Neuronal stem cell (in vitro differentiated cells): ENCODE measurements around the gene POC1A.

Experiments
- DNase-seq: peaks from one replicate; pipeline ENCODE4 v3.0.0-alpha.2; 2013; ENCODE audit warnings: low spot score
- H2AFZ ChIP-seq: one replicate; pipeline ENCODE4 v1.6.1; 2013; ENCODE audit warnings: mild to moderate bottlenecking, low read length, inconsistent platforms
- H2AK5ac ChIP-seq: 2 replicates; pipeline ENCODE4 v1.6.1; 2013; ENCODE audit warnings: low read depth, mild to moderate bottlenecking, inconsistent platforms, low read length, moderate library complexity, mixed read lengths
- H2BK120ac ChIP-seq: 2 replicates; pipeline ENCODE4 v1.6.1; 2013; ENCODE audit warnings: low read depth, mild to moderate bottlenecking, inconsistent platforms, low read length, moderate library complexity, mixed read lengths
- H2BK12ac ChIP-seq: one replicate; pipeline ENCODE4 v1.6.1; 2013; ENCODE audit warnings: low read length, inconsistent platforms
- H2BK15ac ChIP-seq: 2 replicates; pipeline ENCODE4 v1.6.1; 2013; ENCODE audit warnings: mild to moderate bottlenecking, low read length, inconsistent platforms, mixed read lengths
- H2BK5ac ChIP-seq: one replicate; pipeline ENCODE4 v1.6.1; 2013; ENCODE audit warnings: inconsistent platforms, mild to moderate bottlenecking, low read length, moderate library complexity
- H3K14ac ChIP-seq: one replicate; pipeline ENCODE4 v1.6.1; 2013; ENCODE audit warnings: low read length, inconsistent platforms
- H3K18ac ChIP-seq: 2 replicates; pipeline ENCODE4 v1.6.1; 2013; ENCODE audit warnings: low read length, inconsistent platforms
- H3K23ac ChIP-seq: 2 replicates; pipeline ENCODE4 v1.6.1; 2013; ENCODE audit warnings: low read depth, mild to moderate bottlenecking, mixed read lengths, low read length, inconsistent platforms; ENCODE audit not compliant: poor library complexity
- H3K27ac ChIP-seq: replicated peaks from 3 replicates; pipeline ENCODE4 v1.5.1; 2013; ENCODE audit warnings: low read length, inconsistent platforms
- H3K27me3 ChIP-seq, 3 experiments: 2 replicates each; pipeline ENCODE4 v1.6.1; 2013; ENCODE audit warnings: low read length in 3 of 3, mild to moderate bottlenecking in 2 of 3, inconsistent platforms in 1 of 3, low read depth in 1 of 3, mixed read lengths in 1 of 3, moderate library complexity in 1 of 3; ENCODE audit not compliant: control insufficient read depth in 3 of 3, insufficient read depth in 3 of 3
- H3K36me3 ChIP-seq, 2 donors: replicated peaks in 1 of 2; 2 replicates each; pipeline ENCODE4 v1.6.1; 2013; ENCODE audit warnings: low read length in 2 of 2; ENCODE audit not compliant: control insufficient read depth in 2 of 2, insufficient read depth in 2 of 2
- H3K4ac ChIP-seq: 2 replicates; pipeline ENCODE4 v1.6.1; 2013; ENCODE audit warnings: inconsistent platforms, mild to moderate bottlenecking, low read length, moderate library complexity
- H3K4me1 ChIP-seq, 2 donors: 1 replicate in 1 of 2; 2 replicates in 1 of 2; pipeline ENCODE4 v1.6.1; 2013; ENCODE audit warnings: low read length in 2 of 2, low read depth in 1 of 2; ENCODE audit not compliant: control insufficient read depth in 2 of 2, insufficient read depth in 1 of 2
- H3K4me2 ChIP-seq: one replicate; pipeline ENCODE4 v1.6.1; 2013; ENCODE audit warnings: mild to moderate bottlenecking, low read length, inconsistent platforms; ENCODE audit not compliant: insufficient read depth, poor library complexity, severe bottlenecking
- H3K4me3 ChIP-seq, 2 donors: 2 replicates each; pipeline ENCODE4 v1.5.1; 2013; ENCODE audit warnings: low read length in 2 of 2, mild to moderate bottlenecking in 2 of 2, inconsistent platforms in 1 of 2, moderate library complexity in 1 of 2
- H3K79me1 ChIP-seq: one replicate; pipeline ENCODE4 v1.6.1; 2013; ENCODE audit warnings: low read depth, mild to moderate bottlenecking, inconsistent platforms, low read length, moderate library complexity
- H3K9ac ChIP-seq: one replicate; pipeline ENCODE4 v1.6.1; 2013; ENCODE audit warnings: mild to moderate bottlenecking, low read depth, low read length, inconsistent platforms; ENCODE audit not compliant: poor library complexity
- H3K9me3 ChIP-seq, 2 donors: replicated peaks in 1 of 2; 2 replicates each; pipeline versions ENCODE3 to v1.6.1; 2013; ENCODE audit warnings: low read length in 2 of 2, mild to moderate bottlenecking in 2 of 2, inconsistent platforms in 1 of 2, low read depth in 1 of 2, mixed read lengths in 1 of 2, moderate library complexity in 1 of 2; ENCODE audit not compliant: control insufficient read depth in 2 of 2, insufficient read depth in 1 of 2
- H4K8ac ChIP-seq: one replicate; pipeline ENCODE4 v1.6.1; 2013; ENCODE audit warnings: low read depth, mild to moderate bottlenecking, inconsistent platforms, low read length, moderate library complexity
- H4K91ac ChIP-seq: one replicate; pipeline ENCODE4 v1.6.1; 2013; ENCODE audit warnings: low read length, low read depth, mild to moderate bottlenecking, inconsistent platforms; ENCODE audit not compliant: poor library complexity
- WGBS, 2 donors: extraction: QIAGEN DNeasy Blood & Tissue Kit; methylation state at CpG; one replicate each; pipeline ENCODE4 v1.1.7; 2013; ENCODE audit warnings: missing lambda C conversion rate in 2 of 2, mixed read lengths in 1 of 2; ENCODE audit not compliant: insufficient read length in 2 of 2, insufficient replicate concordance in 1 of 2; ENCODE audit errors: extremely low coverage in 2 of 2; 5-methylcytosine and 5-hydroxymethylcytosine counted together

Gene POC1A

DNA sequence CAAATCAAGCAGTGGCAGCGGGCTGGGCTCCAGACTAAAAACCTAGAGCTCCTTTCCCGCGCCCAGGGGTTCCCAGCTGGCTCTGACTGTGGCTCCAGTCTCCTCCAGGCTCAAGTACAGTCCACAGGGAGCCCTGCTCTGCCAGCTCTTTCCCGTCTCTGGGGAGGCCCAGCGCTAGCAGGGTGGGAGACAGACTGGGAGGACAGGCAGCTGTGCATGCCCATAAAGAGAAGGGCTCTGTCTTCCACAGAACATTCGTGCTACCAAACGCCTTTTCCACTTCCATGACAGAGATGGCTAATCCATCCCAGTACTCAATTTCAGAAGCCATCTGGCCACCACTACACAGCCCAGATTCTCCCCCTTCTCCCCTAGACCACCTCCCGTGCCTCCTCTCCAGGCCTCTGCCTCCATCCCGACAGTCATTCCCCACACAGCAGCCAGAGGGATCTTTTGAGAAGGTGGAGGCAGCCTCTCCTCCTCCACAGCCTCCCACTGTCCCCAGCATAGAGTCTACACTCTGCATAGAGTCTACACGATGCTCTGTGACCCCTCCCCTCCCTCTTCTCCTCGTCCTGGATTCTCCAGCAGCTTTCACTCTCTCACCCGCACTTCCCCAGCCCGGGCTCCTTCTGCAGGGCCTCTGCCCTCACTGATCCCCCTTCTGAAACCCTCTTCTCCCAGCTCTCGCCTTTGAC lies 91.0 kb downstream of the POC1A start:
- Histone ChIP-seq H3K4me3 (no peak overlapping the region), H2BK5ac (peak overlapping the region; percentile 50), H3K4ac (no peak overlapping the region), H3K79me1 (peaks cover 2% of the 10 kb centered on the region), H3K9me3 (no peaks in the 10 kb centered on the region), H3K9ac (no peak overlapping the region), H4K8ac (peak overlapping the region; percentile 19), H3K18ac (no peak overlapping the region), H2BK15ac (peak overlapping the region; percentile 10), H2BK120ac (no peak overlapping the region), H3K14ac (no peak overlapping the region), H3K4me2 (no peak overlapping the region), H2AK5ac (peak overlapping the region; percentile 60), H2BK12ac (peak overlapping the region; percentile 23), H3K23ac (no peak overlapping the region), H3K27ac (no peak overlapping the region), H3K27me3 (peaks cover 0 to 59% (median 0%) of the 10 kb centered on the region in 3 experiments), H4K91ac (no peak overlapping the region), H2AFZ (no peak overlapping the region), H3K4me1 (peaks cover 0 to 6% of the 10 kb centered on the region in 2 donors), H3K36me3 (no peaks in the 10 kb centered on the region)
- DNase-seq, result no peak
- WGBS, 2 donors, result no CpG with 5 or more reads among the region's 14 CpGs

DNA sequence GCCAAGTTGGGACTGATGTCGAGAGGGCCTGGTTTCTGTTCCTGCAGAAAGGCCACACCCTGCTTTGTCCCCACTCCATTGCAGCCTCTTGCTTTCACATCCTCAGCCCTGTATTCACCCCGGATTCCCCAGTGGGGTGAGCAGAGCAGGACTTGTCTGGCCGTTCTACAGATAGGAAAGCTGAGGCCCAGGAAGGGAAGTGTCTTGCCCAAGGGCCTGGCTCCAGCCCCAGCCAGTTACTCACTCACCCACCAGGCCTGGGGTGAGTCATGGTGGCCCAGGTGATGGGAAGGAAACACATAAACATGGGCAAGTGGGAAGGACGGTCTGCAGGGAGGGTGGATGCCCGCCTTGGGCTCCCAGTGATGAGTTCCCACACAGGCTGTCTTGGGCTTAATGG lies 91.7 kb downstream of the POC1A start:
- peaks cover 2 to 8% of the 10 kb centered on the region in 2 donors for H3K4me1 ChIP-seq

DNA sequence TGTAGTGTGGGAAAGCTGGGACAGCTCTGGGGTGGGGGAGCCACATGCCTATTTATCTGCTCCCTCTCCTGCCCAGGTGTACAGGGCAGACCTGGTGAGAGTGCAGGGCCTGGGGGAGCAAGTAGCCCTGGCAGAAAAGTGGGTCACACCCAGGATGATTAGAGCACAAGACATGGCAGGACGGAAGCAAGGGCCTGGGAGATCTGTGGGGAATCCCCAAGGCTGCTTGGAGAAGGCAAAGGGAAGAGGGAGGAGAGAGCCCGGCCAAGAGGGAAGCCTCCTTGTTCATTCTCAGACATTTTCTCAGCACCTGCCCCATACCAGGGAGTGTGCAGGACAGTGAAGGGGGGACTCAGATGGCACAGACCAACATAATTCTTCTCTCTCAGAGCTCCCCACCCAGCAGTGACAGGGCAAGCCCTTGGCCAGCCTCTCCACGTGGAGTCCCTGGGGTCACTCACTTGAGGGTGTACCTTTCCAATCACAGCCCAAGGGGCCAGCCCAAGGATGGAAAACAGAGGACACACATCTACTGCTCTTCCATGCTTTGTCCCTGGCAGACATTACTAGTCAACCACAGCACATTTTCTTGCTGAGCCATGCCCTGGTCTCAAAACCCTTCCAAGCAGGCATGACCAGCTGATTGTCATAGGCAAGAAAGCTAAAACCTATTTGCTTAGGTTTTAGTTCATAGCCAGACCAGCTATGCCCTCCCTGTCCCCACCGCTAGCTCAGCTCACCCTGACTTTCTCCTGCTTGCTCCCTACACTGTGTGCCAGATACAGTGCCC lies 92.9 kb downstream of the POC1A start:
- Histone ChIP-seq H2BK120ac (no peak overlapping the region), H3K23ac (peak overlapping the region; percentile 47), H4K91ac (no peak overlapping the region), H2AK5ac (peak overlapping the region; percentile 71), H2BK5ac (no peak overlapping the region), H2BK15ac (peak overlapping the region; percentile 42), H3K36me3 (no peaks in the 10 kb centered on the region), H4K8ac (no peak overlapping the region), H3K79me1 (no peaks in the 10 kb centered on the region), H3K18ac (peak overlapping the region; percentile 55), H2BK12ac (no peak overlapping the region), H3K4me1 (peaks cover 8% of the 10 kb centered on the region in 2 donors), H3K4ac (no peak overlapping the region), H3K9ac (peak overlapping the region; percentile 26), H3K4me2 (no peak overlapping the region), H3K4me3 (no peak overlapping the region), H2AFZ (no peak overlapping the region), H3K14ac (no peak overlapping the region), H3K27ac (no peak overlapping the region), H3K9me3 (no peaks in the 10 kb centered on the region), H3K27me3 (peaks cover 0 to 65% (median 0%) of the 10 kb centered on the region in 3 experiments)
- WGBS, 2 donors, result no CpG with 5 or more reads among the region's 4 CpGs
- no peak for DNase-seq

More for the DNA sequence above, 91.7 kb downstream of the POC1A start:
- WGBS, 2 donors, result no CpG with 5 or more reads among the region's 5 CpGs
- DNase-seq, result no peak
- no peak overlapping the region for H4K8ac ChIP-seq
- H2BK15ac ChIP-seq, result no peak overlapping the region
- H3K27me3 ChIP-seq, result peaks cover 0 to 66% (median 0%) of the 10 kb centered on the region in 3 experiments
- H3K23ac ChIP-seq, result no peak overlapping the region
- H3K79me1 ChIP-seq, result peaks cover 2% of the 10 kb centered on the region
- no peaks in the 10 kb centered on the region for H3K9me3 ChIP-seq
- H3K27ac ChIP-seq, result no peak overlapping the region
- no peak overlapping the region for H4K91ac ChIP-seq
- H3K4ac ChIP-seq, result no peak overlapping the region
- H3K4me2 ChIP-seq, result no peak overlapping the region
- no peak overlapping the region for H3K14ac ChIP-seq
- H3K9ac ChIP-seq, result no peak overlapping the region
- H2BK12ac ChIP-seq, result no peak overlapping the region
- H2AK5ac ChIP-seq, result peak overlapping the region; percentile 60
- no peak overlapping the region for H3K4me3 ChIP-seq
- no peaks in the 10 kb centered on the region for H3K36me3 ChIP-seq
- no peak overlapping the region for H2AFZ ChIP-seq
- H2BK120ac ChIP-seq, result no peak overlapping the region
- peak overlapping the region; percentile 12 for H3K18ac ChIP-seq
- peak overlapping the region; percentile 50 for H2BK5ac ChIP-seq

DNA sequence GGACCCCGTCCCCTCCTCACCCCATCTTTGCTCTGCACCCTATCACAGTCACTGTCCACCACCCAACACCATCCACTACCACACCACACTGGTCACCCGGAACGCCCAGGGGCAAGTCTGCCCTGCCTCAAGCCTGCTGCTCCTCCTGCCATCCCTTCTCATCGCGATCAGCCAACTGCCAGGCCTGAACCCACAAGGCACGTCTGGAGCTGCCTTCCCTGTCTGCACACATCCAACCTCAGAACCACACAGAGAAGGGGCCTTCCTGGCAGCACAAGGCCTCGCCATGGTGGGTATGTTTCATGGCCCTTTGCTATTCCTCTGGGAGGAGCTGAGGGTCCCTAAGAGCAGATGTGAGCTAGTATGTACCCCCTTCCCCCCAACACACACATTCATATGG lies 94.4 kb downstream of the POC1A start:
- Histone ChIP-seq H3K9ac (no peak overlapping the region), H4K91ac (no peak overlapping the region), H2AFZ (no peak overlapping the region), H3K4me2 (no peak overlapping the region), H2BK5ac (no peak overlapping the region), H3K36me3 (no peaks in the 10 kb centered on the region), H3K9me3 (no peaks in the 10 kb centered on the region), H3K23ac (no peak overlapping the region), H3K4me1 (peaks cover 8 to 12% of the 10 kb centered on the region in 2 donors), H3K79me1 (no peaks in the 10 kb centered on the region), H2AK5ac (peak overlapping the region; percentile 77), H3K4me3 (no peak overlapping the region), H2BK15ac (peak overlapping the region; percentile 37), H2BK12ac (peak overlapping the region; percentile 36), H3K27me3 (peaks cover 0 to 52% (median 0%) of the 10 kb centered on the region in 3 experiments), H4K8ac (no peak overlapping the region), H3K4ac (no peak overlapping the region), H3K27ac (no peak overlapping the region), H3K14ac (peak overlapping the region; percentile 79), H3K18ac (no peak overlapping the region), H2BK120ac (no peak overlapping the region)
- no CpG with 5 or more reads among the region's 7 CpGs for WGBS, 2 donors
- no peak for DNase-seq
